Liver (tissue), 9 donors: ENCODE results near the gene HCN3. TPM values are rescaled to one million over a fixed set of nuclear protein-coding genes. Genes with fewer than 3 reads are reported as not detected.

ENCODE experiments used
- DNase-seq: peaks from one replicate; pipeline ENCODE4 v3.0.0-alpha.2; 2017; ENCODE audit warnings: low spot score
- H3K27ac ChIP-seq, 2 donors: one replicate each; pipeline ENCODE4 v1.7.0; 2013; ENCODE audit warnings: inconsistent platforms in 2 of 2, low read length in 2 of 2, control low read depth in 1 of 2, low read depth in 1 of 2, mild to moderate bottlenecking in 1 of 2
- H3K27me3 ChIP-seq, 4 donors: one replicate each; pipeline versions ENCODE4 v1.6.1 to v1.7.0; 2013; ENCODE audit warnings: low read length in 3 of 4, inconsistent platforms in 1 of 4, mild to moderate bottlenecking in 1 of 4, moderate library complexity in 1 of 4; ENCODE audit not compliant: control insufficient read depth in 4 of 4, insufficient read depth in 4 of 4
- H3K36me3 ChIP-seq, 4 donors: one replicate each; pipeline versions ENCODE4 v1.6.1 to v1.7.0; 2013; ENCODE audit warnings: low read length in 3 of 4, mild to moderate bottlenecking in 3 of 4, low read depth in 1 of 4, moderate library complexity in 1 of 4; ENCODE audit not compliant: control insufficient read depth in 4 of 4, insufficient read depth in 3 of 4
- H3K4me1 ChIP-seq, 4 donors: one replicate each; pipeline versions ENCODE4 v1.6.1 to v1.7.0; 2013; ENCODE audit warnings: low read length in 3 of 4, mild to moderate bottlenecking in 3 of 4, moderate library complexity in 1 of 4; ENCODE audit not compliant: control insufficient read depth in 4 of 4, insufficient read depth in 4 of 4
- H3K4me3 ChIP-seq, 3 donors: one replicate each; pipeline versions ENCODE4 v1.6.1 to v1.7.0; 2013; ENCODE audit warnings: low read length in 3 of 3, control low read depth in 1 of 3, low read depth in 1 of 3, mild to moderate bottlenecking in 1 of 3
- H3K9ac ChIP-seq, 2 donors: one replicate each; pipeline ENCODE4 v1.7.0; 2013; ENCODE audit warnings: low read length in 2 of 2, mild to moderate bottlenecking in 2 of 2, moderate library complexity in 2 of 2, control low read depth in 1 of 2, low read depth in 1 of 2
- H3K9me3 ChIP-seq, 4 donors: one replicate each; pipeline versions ENCODE4 v1.6.1 to v1.7.0; 2013; ENCODE audit warnings: low read length in 3 of 4; ENCODE audit not compliant: control insufficient read depth in 4 of 4
- EGR1 ChIP-seq, 2 donors: IDR thresholded peaks; 2 replicates each; pipeline ENCODE4 v1.6.1; 2016 to 2018; ENCODE audit warnings: antibody characterized with exemption in 2 of 2, low read depth in 2 of 2
- FOXA1 ChIP-seq: IDR thresholded peaks from 2 replicates; pipeline ENCODE4 v1.6.1; 2016; ENCODE audit warnings: antibody characterized with exemption
- FOXA2 ChIP-seq: IDR thresholded peaks from 2 replicates; pipeline ENCODE4 v1.6.1; 2016; ENCODE audit warnings: antibody characterized with exemption
- GABPA ChIP-seq, 2 donors: IDR thresholded peaks in 1 of 2; conservative IDR thresholded peaks in 1 of 2; 2 replicates each; pipeline ENCODE4 v1.6.1; 2016; ENCODE audit warnings: antibody characterized with exemption in 2 of 2, mild to moderate bottlenecking in 1 of 2, moderate library complexity in 1 of 2
- HNF4G ChIP-seq: IDR thresholded peaks from 2 replicates; pipeline ENCODE4 v1.6.1; 2016; ENCODE audit warnings: antibody characterized with exemption
- JUND ChIP-seq, 2 donors: IDR thresholded peaks; 2 replicates each; pipeline ENCODE4 v1.6.1; 2016; ENCODE audit warnings: antibody characterized with exemption in 2 of 2
- NR2F2 ChIP-seq: IDR thresholded peaks from 2 replicates; pipeline ENCODE4 v1.6.1; 2016; ENCODE audit warnings: antibody characterized with exemption
- RAD21 ChIP-seq, 2 donors: IDR thresholded peaks; 2 replicates each; pipeline ENCODE4 v1.6.1; 2016; ENCODE audit warnings: antibody characterized with exemption in 2 of 2, mild to moderate bottlenecking in 2 of 2
- RXRA ChIP-seq, 2 donors: IDR thresholded peaks; 2 replicates each; pipeline ENCODE4 v1.6.1; 2017 to 2018; ENCODE audit warnings: antibody characterized with exemption in 2 of 2, mild to moderate bottlenecking in 1 of 2
- SP1 ChIP-seq: IDR thresholded peaks from 2 replicates; pipeline ENCODE4 v1.6.1; 2018; ENCODE audit warnings: antibody characterized with exemption, mild to moderate bottlenecking
- TAF1 ChIP-seq: conservative IDR thresholded peaks from 2 replicates; pipeline ENCODE4 v1.6.1; 2016; ENCODE audit warnings: antibody characterized with exemption, mild to moderate bottlenecking
- YY1 ChIP-seq: IDR thresholded peaks from 2 replicates; pipeline ENCODE4 v1.6.1; 2016; ENCODE audit warnings: antibody characterized with exemption, mild to moderate bottlenecking
- WGBS: extraction: QIAGEN DNeasy Blood & Tissue Kit; methylation state at CpG from one replicate; pipeline ENCODE4 v1.1.7; 2013; 5-methylcytosine and 5-hydroxymethylcytosine counted together
- polyA plus RNA-seq, 2 donors: library from polyadenylated mRNA; stranded (reverse) in 1 of 2; unstranded in 1 of 2; fragments of 200-250 nt in 1 of 2; fragments of >200 nt in 1 of 2; fragmentation: Nextera tagmentation in 1 of 2; extraction: Ambion mirVana in 1 of 2; gene quantifications; one replicate each; pipeline versions ENCODE4 v1.2.1 to v1.2.3, GENCODE V29; 2013 to 2015
- total RNA-seq, 2 donors: library from RNA; depleted of rRNA; stranded (reverse); fragments of >200 nt; gene quantifications; one replicate each; pipeline ENCODE4 v1.2.3, GENCODE V29; 2014
- TF ChIP-seq, protein P1 (sequence below): IDR thresholded peaks from 2 replicates; pipeline ENCODE4 v1.6.1; 2016; ENCODE audit warnings: antibody characterized with exemption
- TF ChIP-seq, protein P2 (sequence below): IDR thresholded peaks from 2 replicates; pipeline ENCODE4 v1.6.1; 2016; ENCODE audit warnings: antibody characterized with exemption
- TF ChIP-seq, protein P3 (sequence below): IDR thresholded peaks from 2 replicates; pipeline ENCODE4 v1.6.1; 2016; ENCODE audit warnings: antibody characterized with exemption
- TF ChIP-seq, protein P4 (sequence below): fragments of 150-350 bp; IDR thresholded peaks from 2 replicates; pipeline ENCODE4 v1.5.1; 2017; ENCODE audit warnings: improper control_type of control experiment, low read depth, low read length; ENCODE audit not compliant: missing input control
- TF ChIP-seq, protein P5 (sequence below): IDR thresholded peaks from 2 replicates; pipeline ENCODE4 v1.6.1; 2016; ENCODE audit warnings: antibody characterized with exemption, mild to moderate bottlenecking
- donor health status: healthy.
- donor health status: healthy.
- donor health status: healthy.
- donor health status: healthy.
- donor health status: healthy.

HCN3 gene
- total and polyA plus RNA-seq, 4 donors, result 0.33 to 1.5 (median 0.93) TPM

DNA sequence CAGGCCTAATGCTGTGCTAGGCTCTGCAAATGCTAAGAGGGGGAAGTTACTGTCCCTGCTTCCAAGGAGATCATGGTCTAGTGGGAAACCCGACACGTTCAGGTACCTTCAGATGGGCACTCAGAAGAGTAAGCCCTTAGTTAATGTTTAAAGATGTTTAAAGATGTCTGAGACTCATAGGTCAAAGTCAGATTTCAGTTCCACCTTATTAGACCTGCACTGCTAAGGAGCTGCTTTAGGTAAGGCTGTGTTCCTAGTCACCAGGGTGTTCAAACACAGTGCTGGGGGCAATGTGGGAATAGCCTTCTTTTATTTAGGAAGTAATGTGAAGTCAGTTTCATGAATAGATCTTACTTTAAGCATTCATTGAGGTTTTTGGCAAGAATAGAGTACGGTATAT, 39.7 kb downstream of the HCN3 start:
- DNase-seq, result no peak
- no peaks in the 10 kb centered on the region for H3K27me3 ChIP-seq
- H3K4me1 ChIP-seq, result peaks cover 0 to 10% (median 3%) of the 10 kb centered on the region in 4 donors
- peaks cover 0 to 36% (median 28%) of the 10 kb centered on the region in 4 donors for H3K36me3 ChIP-seq
- no peak overlapping the region for H3K4me3 ChIP-seq
- H3K27ac ChIP-seq, result no peak overlapping the region
- TF ChIP-seq RAD21 (IDR thresholded peaks at IDR 0.05), result no peak
- no peak for TF ChIP-seq SP1
- TF ChIP-seq, protein P1, sequence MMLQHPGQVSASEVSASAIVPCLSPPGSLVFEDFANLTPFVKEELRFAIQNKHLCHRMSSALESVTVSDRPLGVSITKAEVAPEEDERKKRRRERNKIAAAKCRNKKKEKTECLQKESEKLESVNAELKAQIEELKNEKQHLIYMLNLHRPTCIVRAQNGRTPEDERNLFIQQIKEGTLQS, result no peak
- TF ChIP-seq, protein P2, sequence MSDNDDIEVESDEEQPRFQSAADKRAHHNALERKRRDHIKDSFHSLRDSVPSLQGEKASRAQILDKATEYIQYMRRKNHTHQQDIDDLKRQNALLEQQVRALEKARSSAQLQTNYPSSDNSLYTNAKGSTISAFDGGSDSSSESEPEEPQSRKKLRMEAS, result no peak
- TF ChIP-seq FOXA2, result no peak
- TF ChIP-seq, protein P3, sequence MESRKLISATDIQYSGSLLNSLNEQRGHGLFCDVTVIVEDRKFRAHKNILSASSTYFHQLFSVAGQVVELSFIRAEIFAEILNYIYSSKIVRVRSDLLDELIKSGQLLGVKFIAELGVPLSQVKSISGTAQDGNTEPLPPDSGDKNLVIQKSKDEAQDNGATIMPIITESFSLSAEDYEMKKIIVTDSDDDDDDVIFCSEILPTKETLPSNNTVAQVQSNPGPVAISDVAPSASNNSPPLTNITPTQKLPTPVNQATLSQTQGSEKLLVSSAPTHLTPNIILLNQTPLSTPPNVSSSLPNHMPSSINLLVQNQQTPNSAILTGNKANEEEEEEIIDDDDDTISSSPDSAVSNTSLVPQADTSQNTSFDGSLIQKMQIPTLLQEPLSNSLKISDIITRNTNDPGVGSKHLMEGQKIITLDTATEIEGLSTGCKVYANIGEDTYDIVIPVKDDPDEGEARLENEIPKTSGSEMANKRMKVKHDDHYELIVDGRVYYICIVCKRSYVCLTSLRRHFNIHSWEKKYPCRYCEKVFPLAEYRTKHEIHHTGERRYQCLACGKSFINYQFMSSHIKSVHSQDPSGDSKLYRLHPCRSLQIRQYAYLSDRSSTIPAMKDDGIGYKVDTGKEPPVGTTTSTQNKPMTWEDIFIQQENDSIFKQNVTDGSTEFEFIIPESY, result no peak
- TF ChIP-seq TAF1, result no peak
- no peak for TF ChIP-seq FOXA1
- no peak for TF ChIP-seq GABPA (IDR thresholded peaks at IDR 0.05 in 1 of 2, conservative IDR thresholded peaks at IDR 0.05 in 1 of 2)
- no peak for TF ChIP-seq JUND (IDR thresholded peaks at IDR 0.05)
- TF ChIP-seq EGR1 (IDR thresholded peaks at IDR 0.05; ENCODE audit: low read depth in 2 of 2), result no peak
- no peak for TF ChIP-seq HNF4G
- TF ChIP-seq, protein P4, sequence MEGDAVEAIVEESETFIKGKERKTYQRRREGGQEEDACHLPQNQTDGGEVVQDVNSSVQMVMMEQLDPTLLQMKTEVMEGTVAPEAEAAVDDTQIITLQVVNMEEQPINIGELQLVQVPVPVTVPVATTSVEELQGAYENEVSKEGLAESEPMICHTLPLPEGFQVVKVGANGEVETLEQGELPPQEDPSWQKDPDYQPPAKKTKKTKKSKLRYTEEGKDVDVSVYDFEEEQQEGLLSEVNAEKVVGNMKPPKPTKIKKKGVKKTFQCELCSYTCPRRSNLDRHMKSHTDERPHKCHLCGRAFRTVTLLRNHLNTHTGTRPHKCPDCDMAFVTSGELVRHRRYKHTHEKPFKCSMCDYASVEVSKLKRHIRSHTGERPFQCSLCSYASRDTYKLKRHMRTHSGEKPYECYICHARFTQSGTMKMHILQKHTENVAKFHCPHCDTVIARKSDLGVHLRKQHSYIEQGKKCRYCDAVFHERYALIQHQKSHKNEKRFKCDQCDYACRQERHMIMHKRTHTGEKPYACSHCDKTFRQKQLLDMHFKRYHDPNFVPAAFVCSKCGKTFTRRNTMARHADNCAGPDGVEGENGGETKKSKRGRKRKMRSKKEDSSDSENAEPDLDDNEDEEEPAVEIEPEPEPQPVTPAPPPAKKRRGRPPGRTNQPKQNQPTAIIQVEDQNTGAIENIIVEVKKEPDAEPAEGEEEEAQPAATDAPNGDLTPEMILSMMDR, result no peak
- TF ChIP-seq YY1, result no peak
- no peak for TF ChIP-seq RXRA (IDR thresholded peaks at IDR 0.05)
- TF ChIP-seq NR2F2, result no peak
- TF ChIP-seq, protein P5, sequence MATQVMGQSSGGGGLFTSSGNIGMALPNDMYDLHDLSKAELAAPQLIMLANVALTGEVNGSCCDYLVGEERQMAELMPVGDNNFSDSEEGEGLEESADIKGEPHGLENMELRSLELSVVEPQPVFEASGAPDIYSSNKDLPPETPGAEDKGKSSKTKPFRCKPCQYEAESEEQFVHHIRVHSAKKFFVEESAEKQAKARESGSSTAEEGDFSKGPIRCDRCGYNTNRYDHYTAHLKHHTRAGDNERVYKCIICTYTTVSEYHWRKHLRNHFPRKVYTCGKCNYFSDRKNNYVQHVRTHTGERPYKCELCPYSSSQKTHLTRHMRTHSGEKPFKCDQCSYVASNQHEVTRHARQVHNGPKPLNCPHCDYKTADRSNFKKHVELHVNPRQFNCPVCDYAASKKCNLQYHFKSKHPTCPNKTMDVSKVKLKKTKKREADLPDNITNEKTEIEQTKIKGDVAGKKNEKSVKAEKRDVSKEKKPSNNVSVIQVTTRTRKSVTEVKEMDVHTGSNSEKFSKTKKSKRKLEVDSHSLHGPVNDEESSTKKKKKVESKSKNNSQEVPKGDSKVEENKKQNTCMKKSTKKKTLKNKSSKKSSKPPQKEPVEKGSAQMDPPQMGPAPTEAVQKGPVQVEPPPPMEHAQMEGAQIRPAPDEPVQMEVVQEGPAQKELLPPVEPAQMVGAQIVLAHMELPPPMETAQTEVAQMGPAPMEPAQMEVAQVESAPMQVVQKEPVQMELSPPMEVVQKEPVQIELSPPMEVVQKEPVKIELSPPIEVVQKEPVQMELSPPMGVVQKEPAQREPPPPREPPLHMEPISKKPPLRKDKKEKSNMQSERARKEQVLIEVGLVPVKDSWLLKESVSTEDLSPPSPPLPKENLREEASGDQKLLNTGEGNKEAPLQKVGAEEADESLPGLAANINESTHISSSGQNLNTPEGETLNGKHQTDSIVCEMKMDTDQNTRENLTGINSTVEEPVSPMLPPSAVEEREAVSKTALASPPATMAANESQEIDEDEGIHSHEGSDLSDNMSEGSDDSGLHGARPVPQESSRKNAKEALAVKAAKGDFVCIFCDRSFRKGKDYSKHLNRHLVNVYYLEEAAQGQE, result no peak
- H3K9me3 ChIP-seq, result no peaks in the 10 kb centered on the region
- WGBS, result 55% methylated on average over 3 of the region's 3 CpGs
- H3K9ac ChIP-seq, result no peak overlapping the region

DNA sequence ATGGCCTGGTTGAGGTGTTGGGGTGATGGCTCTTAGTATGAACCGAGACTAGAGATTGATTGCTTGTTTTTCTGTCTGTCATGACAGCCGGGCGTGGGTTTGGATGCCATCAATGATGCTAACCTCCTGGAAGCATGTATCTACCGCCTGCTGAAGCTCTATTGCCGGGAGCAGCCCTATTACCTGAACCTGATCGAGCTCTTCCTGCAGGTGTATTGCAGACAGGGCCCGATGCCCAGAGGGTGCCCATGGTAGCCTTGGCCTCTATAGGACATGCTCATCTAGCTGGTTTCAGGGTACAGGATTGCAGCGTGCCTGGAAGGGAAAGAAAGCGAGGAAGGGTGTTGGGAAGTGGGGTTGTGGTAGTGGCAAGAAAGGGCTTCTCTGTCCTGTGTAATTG, 40.8 kb downstream of the HCN3 start:
- Histone ChIP-seq H3K4me3 (no peak overlapping the region), H3K27me3 (no peaks in the 10 kb centered on the region), H3K36me3 (peaks cover 0 to 30% (median 21%) of the 10 kb centered on the region in 4 donors), H3K9ac (no peak overlapping the region), H3K9me3 (no peaks in the 10 kb centered on the region), H3K4me1 (peaks cover 2 to 16% (median 13%) of the 10 kb centered on the region in 4 donors), H3K27ac (no peak overlapping the region)
- no peak for TF ChIP-seq YY1
- TF ChIP-seq, protein P2, result no peak
- TF ChIP-seq NR2F2, result no peak
- TF ChIP-seq, protein P1, result no peak
- WGBS, result 95% methylated on average over 9 of the region's 9 CpGs
- no peak for DNase-seq
